GM12873 (cell line): ENCODE measurements around the gene PCDHB12.
A peak's percentile ranks its signal among the peaks of the same experiment; 100 is the strongest.
"Not testable (repeated sequence)": the region's sequence is repeated elsewhere in the genome, so short reads cannot be mapped to it uniquely, and the experiment has no call there.

Experiments
- TF ChIP-seq, protein P1 (sequence below): IDR thresholded peaks from 2 replicates; pipeline ENCODE4 v1.5.1; 2012; ENCODE audit warnings: low read depth, mild to moderate bottlenecking, moderate library complexity, low read length, control low read depth; ENCODE audit not compliant: insufficient read depth; ENCODE audit errors: missing control alignments

PCDHB12 gene

DNA sequence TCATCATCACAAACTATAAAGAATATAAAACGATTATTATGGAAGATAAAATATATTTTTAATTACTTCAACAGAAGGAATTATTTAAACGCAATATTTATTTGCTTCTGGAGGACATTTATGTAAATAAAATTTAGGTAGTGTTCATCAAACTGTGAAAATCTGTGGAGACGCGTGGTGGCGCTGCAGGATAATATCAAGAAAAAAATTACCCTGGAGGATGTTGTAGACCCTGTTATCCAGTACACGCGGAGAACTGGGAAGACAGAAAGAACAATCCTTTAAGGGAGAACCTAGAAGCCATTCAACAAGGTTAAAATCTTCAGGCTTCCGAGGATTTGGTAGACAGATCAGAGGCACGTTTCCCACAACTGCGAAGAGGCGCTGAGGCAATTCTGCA lies at the start of gene PCDHB12:
Gene PCDHB12 (plus strand): TSS at position 242 of the 400 bp plus-strand sequence. CDS start 189 bp downstream, outside the sequence.
- TF ChIP-seq, protein P1, sequence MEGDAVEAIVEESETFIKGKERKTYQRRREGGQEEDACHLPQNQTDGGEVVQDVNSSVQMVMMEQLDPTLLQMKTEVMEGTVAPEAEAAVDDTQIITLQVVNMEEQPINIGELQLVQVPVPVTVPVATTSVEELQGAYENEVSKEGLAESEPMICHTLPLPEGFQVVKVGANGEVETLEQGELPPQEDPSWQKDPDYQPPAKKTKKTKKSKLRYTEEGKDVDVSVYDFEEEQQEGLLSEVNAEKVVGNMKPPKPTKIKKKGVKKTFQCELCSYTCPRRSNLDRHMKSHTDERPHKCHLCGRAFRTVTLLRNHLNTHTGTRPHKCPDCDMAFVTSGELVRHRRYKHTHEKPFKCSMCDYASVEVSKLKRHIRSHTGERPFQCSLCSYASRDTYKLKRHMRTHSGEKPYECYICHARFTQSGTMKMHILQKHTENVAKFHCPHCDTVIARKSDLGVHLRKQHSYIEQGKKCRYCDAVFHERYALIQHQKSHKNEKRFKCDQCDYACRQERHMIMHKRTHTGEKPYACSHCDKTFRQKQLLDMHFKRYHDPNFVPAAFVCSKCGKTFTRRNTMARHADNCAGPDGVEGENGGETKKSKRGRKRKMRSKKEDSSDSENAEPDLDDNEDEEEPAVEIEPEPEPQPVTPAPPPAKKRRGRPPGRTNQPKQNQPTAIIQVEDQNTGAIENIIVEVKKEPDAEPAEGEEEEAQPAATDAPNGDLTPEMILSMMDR: no peak

DNA sequence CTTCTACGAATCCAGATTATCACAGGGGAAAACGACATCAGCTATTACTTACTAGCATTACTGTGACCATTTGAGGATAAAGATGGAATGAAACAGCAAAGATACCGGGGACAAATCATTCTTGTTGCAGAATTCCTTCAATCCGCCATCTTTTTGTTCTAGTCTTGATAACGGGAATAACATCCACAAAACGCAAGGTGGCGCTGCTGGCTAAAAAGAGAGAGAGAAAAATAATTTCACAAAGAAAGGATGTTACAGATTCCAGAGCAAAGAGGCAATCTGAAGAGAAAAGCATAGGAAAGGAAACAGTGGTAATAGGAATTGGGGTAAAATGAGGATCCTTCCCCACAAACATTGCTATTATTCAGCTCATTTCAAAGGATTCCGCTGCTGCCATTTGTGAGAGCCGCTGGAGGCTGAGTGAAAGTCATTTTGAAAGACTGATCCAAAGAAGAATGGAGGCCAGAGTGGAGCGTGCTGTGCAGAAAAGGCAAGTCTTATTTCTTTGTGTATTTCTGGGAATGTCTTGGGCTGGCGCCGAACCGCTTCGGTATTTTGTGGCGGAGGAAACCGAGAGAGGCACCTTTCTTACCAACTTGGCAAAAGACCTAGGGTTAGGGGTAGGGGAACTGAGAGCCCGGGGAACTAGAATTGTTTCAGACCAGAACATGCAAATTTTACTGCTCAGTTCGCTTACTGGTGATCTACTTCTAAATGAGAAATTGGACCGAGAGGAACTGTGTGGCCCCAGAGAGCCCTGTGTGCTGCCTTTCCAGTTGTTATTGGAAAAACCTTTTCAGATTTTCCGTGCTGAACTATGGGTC lies 35.9 kb upstream of the PCDHB12 start, which contains the start of gene PCDHB7:
Gene PCDHB7 (plus strand): TSS at position 264 of the 824 bp plus-strand sequence. CDS start 192 bp downstream, at position 456.
- TF ChIP-seq, protein P1: peak; percentile 40

DNA sequence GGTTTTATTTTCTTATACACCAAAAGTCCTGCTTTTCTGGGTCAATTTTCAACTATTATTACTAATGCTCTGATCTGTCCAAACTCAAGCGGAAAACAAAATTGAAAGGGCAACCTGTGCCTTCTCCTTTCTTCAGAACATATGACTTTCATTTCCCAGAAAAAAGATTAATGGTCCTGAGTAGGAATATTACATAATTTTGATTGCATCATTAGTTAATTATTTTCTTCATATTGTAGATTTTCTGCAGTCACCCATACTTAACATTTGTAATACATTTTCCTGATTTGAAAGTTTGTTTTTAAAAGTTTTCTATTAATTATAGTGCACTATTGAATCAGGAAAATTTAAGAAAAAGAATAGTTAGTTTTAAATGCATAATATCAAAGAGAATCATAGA lies 32.6 kb upstream of the PCDHB12 start:
- TF ChIP-seq, protein P1: no peak

DNA sequence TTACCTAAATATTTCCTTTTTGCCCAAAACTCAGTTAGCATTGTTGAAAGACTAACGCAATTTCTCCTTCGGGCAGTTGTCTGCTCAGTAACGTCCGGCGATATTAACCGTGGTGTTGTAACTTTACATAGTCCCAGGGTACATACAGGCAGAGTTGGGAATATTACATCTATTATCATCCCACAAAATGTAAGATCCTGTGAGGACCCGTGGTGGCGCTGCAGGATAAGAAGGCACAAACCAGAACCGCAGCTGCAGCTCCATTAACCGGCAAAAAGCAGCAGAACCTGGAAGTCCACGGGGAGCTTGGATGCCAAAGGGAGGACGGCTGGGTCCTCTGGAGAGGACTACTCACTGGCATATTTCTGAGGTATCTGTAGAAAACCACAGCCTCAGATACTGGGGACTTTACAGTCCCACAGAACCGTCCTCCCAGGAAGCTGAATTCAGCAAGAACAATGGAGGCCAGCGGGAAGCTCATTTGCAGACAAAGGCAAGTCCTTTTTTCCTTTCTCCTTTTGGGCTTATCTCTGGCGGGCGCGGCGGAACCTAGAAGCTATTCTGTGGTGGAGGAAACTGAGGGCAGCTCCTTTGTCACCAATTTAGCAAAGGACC lies 30.8 kb upstream of the PCDHB12 start, which contains the start of gene PCDHB8:
Gene PCDHB8 (plus strand): TSS at position 214 of the 615 bp plus-strand sequence. CDS start 245 bp downstream, at position 459.
- TF ChIP-seq, protein P1: not testable (repeated sequence)

DNA sequence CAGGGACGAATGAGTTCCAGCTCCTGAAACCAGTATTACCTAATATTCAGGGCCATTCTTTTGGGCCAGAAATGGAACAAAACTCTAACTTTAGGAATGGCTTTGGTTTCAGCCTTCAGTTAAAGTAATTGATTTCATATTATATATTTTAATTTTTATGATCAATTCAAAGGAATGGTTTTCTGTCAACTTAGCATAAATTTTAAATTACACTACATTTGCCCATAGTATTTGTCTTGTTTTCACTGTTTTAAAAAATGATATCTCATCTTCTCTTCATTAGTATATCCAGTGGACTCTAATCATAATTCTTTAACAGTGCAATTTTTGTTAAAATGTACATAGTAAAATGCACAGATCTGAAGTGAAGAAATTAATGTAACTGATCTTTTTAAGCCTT lies 28.2 kb upstream of the PCDHB12 start:
- TF ChIP-seq, protein P1: no peak

DNA sequence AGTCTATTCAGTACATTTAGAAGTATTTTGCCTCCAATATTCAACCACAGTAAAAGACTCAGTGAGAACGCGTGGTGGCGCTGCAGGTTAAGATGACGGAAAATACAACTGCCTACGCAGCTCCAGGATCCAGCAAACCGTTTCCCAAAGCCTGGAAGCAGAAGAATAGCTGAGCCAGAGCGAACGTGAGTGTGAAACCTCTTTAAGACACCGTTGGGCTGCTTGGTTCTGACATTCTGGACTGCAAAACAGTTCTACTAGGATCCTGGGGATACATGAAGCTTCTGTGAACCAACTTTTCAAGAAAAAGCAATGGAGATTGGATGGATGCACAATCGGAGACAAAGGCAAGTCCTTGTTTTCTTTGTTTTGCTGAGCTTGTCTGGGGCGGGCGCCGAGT lies 26.3 kb upstream of the PCDHB12 start, which contains the start of gene PCDHB16:
Gene PCDHB16 (plus strand): TSS at position 140 of the 400 bp plus-strand sequence. CDS start 173 bp downstream, at position 313.
- TF ChIP-seq, protein P1: peak; percentile 25
